Endothelial cell of umbilical vein (primary cell): ENCODE results near the gene PRUNE1. TPM values are rescaled to one million over a fixed set of nuclear protein-coding genes. Genes with fewer than 3 reads are reported as not detected.

ENCODE experiments used
- BruUV-seq: library from RNA; stranded (reverse); fragments of 400-500 nt; replicated peaks from 2 replicates; lab custom pipeline; 2021; lab: Mats Ljungman, UMichigan
- CTCF ChIA-PET: fragments of 300-600, 350-600 bp; sonication (Branson Sonifier 250); formaldehyde crosslinking; loops from one replicate; lab custom pipeline; 2021; ENCODE audit warnings: antibody characterized with exemption, inconsistent platforms; lab: Charles Lee
- POLR2A ChIA-PET: fragments of 300-600, 350-600 bp; sonication (Branson Sonifier 250); formaldehyde crosslinking; loops from one replicate; lab custom pipeline; 2021; ENCODE audit warnings: antibody characterized with exemption, inconsistent platforms; lab: Charles Lee
- DNase-seq: peaks from one replicate; pipeline ENCODE4 v3.0.0-alpha.2; 2011; ENCODE audit warnings: low read depth, low spot score
- FAIRE-seq: peaks from 2 replicates; lab custom pipeline; 2011; peaks lifted over from hg19 to GRCh38; lab: Jason Lieb, UNC
- H2AFZ ChIP-seq: 2 replicates; pipeline ENCODE4 v1.6.0; 2012; ENCODE audit warnings: low read depth, low read length, control low read depth, inconsistent platforms
- H3K27ac ChIP-seq: 2 replicates; pipeline ENCODE4 v1.5.1; 2011; ENCODE audit warnings: low read depth, mild to moderate bottlenecking, control low read depth, low read length, moderate library complexity; ENCODE audit not compliant: insufficient read depth
- H3K27me3 ChIP-seq, 2 experiments: 2 replicates each; pipeline versions ENCODE4 v1.6.0 to v1.6.1; 2011; ENCODE audit warnings: low read length in 2 of 2, mixed read lengths in 1 of 2; ENCODE audit not compliant: control insufficient read depth in 2 of 2, insufficient read depth in 2 of 2
- H3K36me3 ChIP-seq, 2 experiments: 2 replicates in 1 of 2; 3 replicates in 1 of 2; pipeline ENCODE4 v1.5.1; 2011; ENCODE audit warnings: low read length in 2 of 2, mild to moderate bottlenecking in 1 of 2, moderate library complexity in 1 of 2; ENCODE audit not compliant: control insufficient read depth in 2 of 2, insufficient read depth in 2 of 2; ENCODE audit errors: extremely low read depth in 1 of 2
- H3K4me1 ChIP-seq: 3 replicates; pipeline ENCODE4 v1.5.1; 2011; ENCODE audit warnings: mild to moderate bottlenecking, low read length; ENCODE audit not compliant: control insufficient read depth, insufficient read depth; ENCODE audit errors: extremely low read depth
- H3K4me2 ChIP-seq: 2 replicates; pipeline ENCODE4 v1.6.1; 2011; ENCODE audit warnings: low read length, control low read depth, mixed read lengths; ENCODE audit not compliant: insufficient read depth
- H3K4me3 ChIP-seq, 3 experiments: fragments of 200-600 bp in 1 of 3; sonication (generic), shearing (Covaris generic) in 1 of 3; replicated peaks in 1 of 3; 2 replicates each; pipeline ENCODE4 v1.5.1; 2011 to 2016; ENCODE audit warnings: control low read depth in 3 of 3, low read length in 3 of 3, mild to moderate bottlenecking in 2 of 3, inconsistent platforms in 1 of 3, low read depth in 1 of 3, moderate library complexity in 1 of 3; ENCODE audit not compliant: insufficient read depth in 1 of 3
- H3K79me2 ChIP-seq: 2 replicates; pipeline ENCODE4 v1.6.0; 2012; ENCODE audit warnings: low read length, inconsistent platforms; ENCODE audit not compliant: control insufficient read depth, insufficient read depth
- H3K9ac ChIP-seq: replicated peaks from 2 replicates; pipeline ENCODE3; 2011; ENCODE audit warnings: low read length, control low read depth; ENCODE audit not compliant: insufficient read depth; ENCODE audit errors: extremely low read depth
- H3K9me1 ChIP-seq: replicated peaks from 3 replicates; pipeline ENCODE4 v1.6.0; 2011; ENCODE audit warnings: mild to moderate bottlenecking, low read length; ENCODE audit not compliant: control insufficient read depth, insufficient read depth; ENCODE audit errors: extremely low read depth
- H3K9me3 ChIP-seq: replicated peaks from 2 replicates; pipeline ENCODE4 v1.5.1; 2012; ENCODE audit warnings: low read length, inconsistent platforms; ENCODE audit not compliant: control insufficient read depth, insufficient read depth
- H4K20me1 ChIP-seq: replicated peaks from 2 replicates; pipeline ENCODE3; 2011; ENCODE audit warnings: mild to moderate bottlenecking, low read length; ENCODE audit not compliant: control insufficient read depth, insufficient read depth; ENCODE audit errors: extremely low read depth
- CTCF ChIP-seq, 2 donors: IDR thresholded peaks; 1 replicate in 1 of 2; 2 replicates in 1 of 2; pipeline ENCODE4 v1.5.1; 2011; ENCODE audit warnings: low read length in 2 of 2, mild to moderate bottlenecking in 2 of 2, moderate library complexity in 2 of 2, control low read depth in 1 of 2, inconsistent platforms in 1 of 2, low read depth in 1 of 2; ENCODE audit not compliant: insufficient read depth in 1 of 2; ENCODE audit errors: extremely low read depth in 1 of 2
- EZH2 ChIP-seq: IDR thresholded peaks from 2 replicates; pipeline ENCODE4 v1.6.1; 2012; ENCODE audit warnings: borderline replicate concordance, low read depth, mild to moderate bottlenecking, moderate library complexity, low read length, inconsistent platforms; ENCODE audit not compliant: severe bottlenecking
- FOS ChIP-seq: IDR thresholded peaks from 2 replicates; pipeline ENCODE4 v1.6.1; 2011; ENCODE audit warnings: mild to moderate bottlenecking, low read length, moderate library complexity, borderline replicate concordance; ENCODE audit not compliant: insufficient read depth
- GATA2 ChIP-seq: IDR thresholded peaks from 2 replicates; pipeline ENCODE4 v1.7.0; 2011; ENCODE audit warnings: low read depth, mild to moderate bottlenecking, moderate library complexity, mixed read lengths, low read length; ENCODE audit not compliant: insufficient read length, insufficient read depth
- JUN ChIP-seq: IDR thresholded peaks from 2 replicates; pipeline ENCODE4 v1.6.1; 2011; ENCODE audit warnings: borderline replicate concordance, low read depth; ENCODE audit not compliant: insufficient read length, insufficient read depth
- MYC ChIP-seq: IDR thresholded peaks from one replicate; pipeline ENCODE4 v1.6.1; 2011; ENCODE audit warnings: mild to moderate bottlenecking, low read depth, low read length
- POLR2A ChIP-seq: IDR thresholded peaks from 2 replicates; pipeline ENCODE4 v1.6.1; 2012; ENCODE audit warnings: low read depth, mild to moderate bottlenecking, control low read depth, low read length
- POLR2AphosphoS5 ChIP-seq: IDR thresholded peaks from 2 replicates; pipeline ENCODE4 v1.6.1; 2012; ENCODE audit warnings: low read depth, mild to moderate bottlenecking, control low read depth, low read length, moderate library complexity; ENCODE audit not compliant: insufficient read depth
- dilution Hi-C: fragments of 300-500 bp; cut with MboI; formaldehyde crosslinking; loops from one replicate; pipeline ENCODE4 v1.15.0; 2019; ENCODE audit warnings: low sequenced_read_pairs; ENCODE audit not compliant: extremely low pct_ligation_motif_present
- intact Hi-C: fragments of 100-400 bp; cut with micrococcal nuclease; formaldehyde crosslinking; loops from one replicate; pipeline ENCODE4 v1.10.0; 2022
- polyA plus RNA-seq, 4 experiments: library from polyadenylated mRNA; depleted of rRNA in 3 of 4; stranded (reverse) in 3 of 4; unstranded in 1 of 4; fragments of >200 nt; gene quantifications; 2 replicates each; pipeline versions ENCODE4 v1.2.1 to v1.2.3, GENCODE V29; 2011 to 2012; ENCODE audit warnings: missing spikeins in 1 of 4
- total RNA-seq: library from RNA; stranded (reverse); gene quantifications from 2 replicates; pipeline ENCODE4 v1.2.3, GENCODE V29; 2021

Gene PRUNE1
- total and polyA plus RNA-seq, 2 donors (not counting 3 experiments of a cell fraction or from before 2014, with no cell fraction given): 8.6 to 17.5 TPM

GRCh38 chr1:150967936-150968335 lies 40.3 kb upstream of the PRUNE1 start:
- no peak overlapping the region for H3K27ac ChIP-seq
- peaks cover 15% of the 10 kb centered on the region for H3K4me1 ChIP-seq
- H3K9me3 ChIP-seq: no peaks in the 10 kb centered on the region
- dilution Hi-C loops: no loop called here
- no peak overlapping the region for H3K4me3 ChIP-seq
- no peaks in the 10 kb centered on the region for H3K27me3 ChIP-seq
- TF ChIP-seq EZH2: no peak
- TF ChIP-seq CTCF (IDR thresholded peaks at IDR 0.05; ENCODE audit: extremely low read depth in 1 of 2, insufficient read depth in 1 of 2, low read depth in 1 of 2, low read length in 2 of 2): no peak
- no peak for TF ChIP-seq POLR2A
- TF ChIP-seq JUN: no peak
- no peak for TF ChIP-seq MYC
- TF ChIP-seq GATA2: no peak
- no peak for TF ChIP-seq FOS
- TF ChIP-seq POLR2AphosphoS5: no peak
- CTCF ChIA-PET: no interaction called here
- peaks cover 45% of the 10 kb centered on the region for H3K79me2 ChIP-seq
- intact Hi-C loops: no loop called here
- H2AFZ ChIP-seq: no peak overlapping the region
- no peak for DNase-seq
- no peak overlapping the region for H3K9ac ChIP-seq
- H3K9me1 ChIP-seq: no peaks in the 10 kb centered on the region
- no TSS peak for BruUV-seq
- POLR2A ChIA-PET: no interaction called here
- no peak for FAIRE-seq
- peaks cover 23 to 35% of the 10 kb centered on the region in 2 experiments for H3K36me3 ChIP-seq
- no peak overlapping the region for H3K4me2 ChIP-seq
- H4K20me1 ChIP-seq: no peaks in the 10 kb centered on the region
